ENCODE measurements around the gene C17orf75.
"Not testable (repeated sequence)": the region's sequence is repeated elsewhere in the genome, so short reads cannot be mapped to it uniquely, and the experiment has no call there.

The C17orf75 gene

GRCh38 chr17:32341857-32342602, at the start of gene C17orf75:
C17orf75 (minus strand) TSS chr17:32342173; CDS start chr17:32342139, 34 bp downstream.
- no peak for DNase-seq

GRCh38 chr17:32388613-32389459, 46.9 kb upstream of the C17orf75 start:
- DNase-seq, result no peak

- not testable (repeated sequence) for DNase-seq
Measured at GRCh38 chr17:32388128-32388527, 46.2 kb upstream of the C17orf75 start.

- no peak for DNase-seq
Measured at GRCh38 chr17:32386844-32387243, 44.9 kb upstream of the C17orf75 start.

- no peak for DNase-seq
Measured at GRCh38 chr17:32385971-32386370, 44.0 kb upstream of the C17orf75 start.

- DNase-seq, result peak; percentile 66
Measured at GRCh38 chr17:32385121-32385520, 43.1 kb upstream of the C17orf75 start.

GRCh38 chr17:32383926-32384434, 42.0 kb upstream of the C17orf75 start:
- DNase-seq, result no peak

GRCh38 chr17:32382526-32383223, 40.7 kb upstream of the C17orf75 start:
- DNase-seq, result no peak

- DNase-seq, result no peak
Measured at GRCh38 chr17:32370426-32370825, 28.5 kb upstream of the C17orf75 start.

- no peak for DNase-seq
Measured at GRCh38 chr17:32361270-32361669, 19.3 kb upstream of the C17orf75 start.

GRCh38 chr17:32357615-32358014, 15.6 kb upstream of the C17orf75 start:
- DNase-seq, result no peak

- no peak for DNase-seq
Measured at GRCh38 chr17:32356750-32357149, 14.8 kb upstream of the C17orf75 start.

- DNase-seq, result no peak
Measured at GRCh38 chr17:32356378-32356743, 14.4 kb upstream of the C17orf75 start.

GRCh38 chr17:32355649-32356377, 13.8 kb upstream of the C17orf75 start:
- DNase-seq, result no peak

- not testable (repeated sequence) for DNase-seq
Measured at GRCh38 chr17:32352734-32353133, 10.8 kb upstream of the C17orf75 start.

GRCh38 chr17:32350666-32351418, 8.9 kb upstream of the C17orf75 start:
- no peak for DNase-seq

- DNase-seq, result peak; percentile 88
Measured at GRCh38 chr17:32349854-32350665, 8.1 kb upstream of the C17orf75 start, which contains the start of gene ZNF207. ZNF207 (plus strand) TSS chr17:32350157; CDS start chr17:32350286, 129 bp downstream.

- no peak for DNase-seq
Measured at GRCh38 chr17:32349503-32349853, 7.5 kb upstream of the C17orf75 start.

GRCh38 chr17:32348483-32348800, 6.5 kb upstream of the C17orf75 start:
- no peak for DNase-seq

GRCh38 chr17:32345951-32346600, 4.1 kb upstream of the C17orf75 start:
- no peak for DNase-seq

Data from NCI-H524 treated with DMSO at 0.1 percent for 48 hours (cell line).